Epithelial cell of proximal tubule (primary cell): ENCODE data around the gene HOXB1. TPM values are rescaled to one million over a fixed set of nuclear protein-coding genes. Genes with fewer than 3 reads are reported as not detected.
A peak's percentile ranks its signal among the peaks of the same experiment; 100 is the strongest.
"Not testable (repeated sequence)": the region's sequence is repeated elsewhere in the genome, so short reads cannot be mapped to it uniquely, and the experiment has no call there.

Experiments used
- DNase-seq: peaks from one replicate; pipeline ENCODE4 v3.0.0-alpha.2; 2011; ENCODE audit warnings: low read depth
- H3K4me3 ChIP-seq: 2 replicates; pipeline ENCODE4 v1.5.1; 2011; ENCODE audit warnings: low read depth, mild to moderate bottlenecking, low read length
- total RNA-seq: library from RNA; depleted of rRNA; stranded (reverse); fragments of >200 nt; gene quantifications from 2 replicates; pipeline ENCODE4 v1.2.3, GENCODE V29; 2015
- TF ChIP-seq, protein P1 (sequence below): conservative IDR thresholded peaks from 2 replicates; pipeline ENCODE4 v1.5.1; 2012; ENCODE audit warnings: low read depth, mild to moderate bottlenecking, low read length

The HOXB1 gene
- total RNA-seq, 1 donor from 2014 or later, result not detected

DNA sequence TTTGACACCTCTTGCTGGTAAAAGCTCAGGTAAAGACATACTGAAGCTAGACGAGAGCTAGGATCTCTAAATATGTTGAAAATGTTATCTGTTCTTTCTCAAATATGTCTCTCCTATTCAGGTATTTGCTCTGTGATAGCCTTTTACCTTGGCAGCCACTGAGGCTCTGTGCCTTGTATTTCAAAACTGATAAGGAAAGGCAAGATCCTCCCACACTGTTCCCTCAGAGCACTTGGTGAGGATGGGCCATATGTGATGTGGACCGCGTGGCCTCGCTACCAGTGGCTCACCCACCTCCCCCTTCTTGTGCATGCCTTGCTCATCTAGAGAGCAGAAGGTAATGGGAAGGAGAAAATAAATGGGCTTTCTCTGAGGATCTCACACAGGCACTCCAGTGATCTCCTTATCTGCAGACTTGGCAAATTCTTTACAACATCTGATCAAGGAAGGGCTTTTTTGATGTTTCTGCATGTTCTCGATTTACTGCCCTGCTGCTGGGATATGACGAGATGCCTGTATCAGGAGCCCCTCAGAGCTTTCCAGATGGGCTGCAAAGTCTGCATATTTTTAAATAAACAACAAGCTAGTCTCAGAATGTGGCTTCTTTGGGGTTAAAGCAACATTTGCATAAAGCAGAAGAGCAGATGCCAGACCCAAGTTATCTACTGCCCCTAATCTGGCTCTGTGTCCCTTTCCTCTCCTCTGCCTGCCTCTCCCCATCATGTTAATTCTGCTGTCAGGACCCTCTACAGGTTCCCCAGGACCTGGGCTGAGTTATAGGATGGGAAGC is 16.9 kb downstream of the HOXB1 start:
- no peak for DNase-seq
- TF ChIP-seq, protein P1, sequence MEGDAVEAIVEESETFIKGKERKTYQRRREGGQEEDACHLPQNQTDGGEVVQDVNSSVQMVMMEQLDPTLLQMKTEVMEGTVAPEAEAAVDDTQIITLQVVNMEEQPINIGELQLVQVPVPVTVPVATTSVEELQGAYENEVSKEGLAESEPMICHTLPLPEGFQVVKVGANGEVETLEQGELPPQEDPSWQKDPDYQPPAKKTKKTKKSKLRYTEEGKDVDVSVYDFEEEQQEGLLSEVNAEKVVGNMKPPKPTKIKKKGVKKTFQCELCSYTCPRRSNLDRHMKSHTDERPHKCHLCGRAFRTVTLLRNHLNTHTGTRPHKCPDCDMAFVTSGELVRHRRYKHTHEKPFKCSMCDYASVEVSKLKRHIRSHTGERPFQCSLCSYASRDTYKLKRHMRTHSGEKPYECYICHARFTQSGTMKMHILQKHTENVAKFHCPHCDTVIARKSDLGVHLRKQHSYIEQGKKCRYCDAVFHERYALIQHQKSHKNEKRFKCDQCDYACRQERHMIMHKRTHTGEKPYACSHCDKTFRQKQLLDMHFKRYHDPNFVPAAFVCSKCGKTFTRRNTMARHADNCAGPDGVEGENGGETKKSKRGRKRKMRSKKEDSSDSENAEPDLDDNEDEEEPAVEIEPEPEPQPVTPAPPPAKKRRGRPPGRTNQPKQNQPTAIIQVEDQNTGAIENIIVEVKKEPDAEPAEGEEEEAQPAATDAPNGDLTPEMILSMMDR, result no peak
- no peak overlapping the region for H3K4me3 ChIP-seq

DNA sequence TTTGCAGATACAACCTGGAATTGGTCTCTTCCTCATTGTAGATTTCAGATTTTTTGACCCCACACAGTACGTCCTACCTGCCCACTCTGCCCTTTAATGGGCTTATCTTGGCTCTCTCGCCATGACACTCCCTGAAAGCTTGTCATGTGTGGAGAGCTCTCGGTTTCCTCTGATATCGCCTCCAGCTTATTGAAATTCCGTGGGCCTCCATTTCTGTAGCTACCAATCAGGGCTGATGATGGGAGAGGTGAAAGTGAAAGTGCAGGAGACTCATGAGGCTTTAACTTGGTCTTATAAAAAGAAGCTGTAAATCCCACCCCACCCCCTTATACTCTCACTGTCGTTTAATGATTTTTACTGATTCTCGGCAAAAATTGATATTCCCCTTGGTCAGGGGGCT is 17.7 kb downstream of the HOXB1 start:
- DNase-seq, result no peak
- TF ChIP-seq, protein P1, result no peak
- no peak overlapping the region for H3K4me3 ChIP-seq

- no peak for DNase-seq
- H3K4me3 ChIP-seq, result no peak overlapping the region
- TF ChIP-seq, protein P1, result no peak
These were observed 19.8 kb downstream of the HOXB1 start for GRCh38 chr17:48510761-48511604.

DNA sequence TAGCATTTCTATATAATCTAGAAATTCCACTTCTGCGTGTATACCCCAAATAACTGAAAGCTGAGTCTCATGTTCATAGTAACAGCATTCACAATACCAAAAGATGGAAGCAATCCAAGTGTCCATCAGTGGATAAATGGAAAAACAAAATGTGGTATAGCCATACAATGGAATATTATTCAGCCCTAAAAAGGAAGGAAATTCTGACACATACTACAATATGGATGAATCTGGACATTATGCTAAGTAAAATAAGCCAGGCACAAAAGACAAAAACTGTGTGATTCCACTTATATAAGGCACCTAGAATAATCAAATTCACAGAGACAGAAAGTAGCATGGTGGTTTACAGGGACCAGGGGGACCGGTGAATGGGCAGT is 20.4 kb downstream of the HOXB1 start:
- TF ChIP-seq, protein P1, result no peak

DNA sequence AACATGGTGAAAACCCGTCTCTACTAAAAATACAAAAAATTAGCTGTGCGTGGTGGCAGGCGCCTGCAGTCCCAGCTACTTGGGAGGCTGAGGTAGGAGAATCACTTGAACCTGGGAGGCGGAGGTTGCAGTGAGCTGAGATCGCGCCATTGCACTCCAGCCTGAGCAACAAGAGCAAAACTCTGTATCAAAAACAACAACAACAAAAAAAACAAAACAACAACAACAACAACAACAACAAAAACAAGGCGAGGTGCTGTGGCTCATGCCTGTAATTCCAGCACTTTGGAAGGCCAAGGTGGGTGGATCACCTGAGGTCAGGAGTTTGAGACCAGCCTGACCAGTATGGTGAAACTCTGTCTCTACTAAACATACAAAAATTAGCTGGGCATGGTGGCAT is 21.1 kb downstream of the HOXB1 start:
- H3K4me3 ChIP-seq, DNase-seq: not testable (repeated sequence)

More for the DNA sequence above, 20.4 kb downstream of the HOXB1 start:
- no peak overlapping the region for H3K4me3 ChIP-seq
- DNase-seq, result no peak

- TF ChIP-seq, protein P1, result peak; percentile 23
- DNase-seq, result no peak
- H3K4me3 ChIP-seq, result no peak overlapping the region
These were observed 24.6 kb downstream of the HOXB1 start for GRCh38 chr17:48506246-48506645.

GRCh38 chr17:48505788-48506187 is 25.0 kb downstream of the HOXB1 start:
- TF ChIP-seq, protein P1, result no peak

More at GRCh38 chr17:48505788-48506187, 25.0 kb downstream of the HOXB1 start:
- H3K4me3 ChIP-seq, result no peak overlapping the region
- DNase-seq, result no peak
